Measurements from ENCODE around the gene UBAP2. TPM values are rescaled to one million over a fixed set of nuclear protein-coding genes. Genes with fewer than 3 reads are reported as not detected.

UBAP2 gene
- total RNA-seq, 1 experiment from 2014 or later, result 62.5 TPM

- TF ChIP-seq CTCF (conservative IDR thresholded peaks at IDR 0.05; ENCODE audit: low read depth, low read length) (no peak), EZH2 (IDR thresholded peaks at IDR 0.05; ENCODE audit: borderline replicate concordance, low read depth, low read length, poor library complexity, severe bottlenecking) (no peak)
- no TSS peak for BruUV-seq (replicated peaks)
- Histone ChIP-seq H3K9me3 (ENCODE audit: low read depth, low read length, poor library complexity, severe bottlenecking) (no peaks in the 10 kb centered on the region), H3K27ac (ENCODE audit: low read depth, low read length, poor library complexity, severe bottlenecking) (peak overlapping the region; percentile 22), H3K4me1 (ENCODE audit: insufficient read depth, low read length, poor library complexity, severe bottlenecking) (peaks cover 34% of the 10 kb centered on the region), H3K36me3 (ENCODE audit: insufficient read depth, low read length, poor library complexity, severe bottlenecking) (no peaks in the 10 kb centered on the region), H3K27me3 (replicated peaks; ENCODE audit: insufficient read depth, low read depth, low read length, poor library complexity) (no peaks in the 10 kb centered on the region), H3K4me3 (ENCODE audit: low read depth, low read length, poor library complexity, severe bottlenecking) (no peak overlapping the region)
- ChIA-PET CTCF (interaction anchor here (1.0 kb wide), 1 partner anchor 71 kb away, joined by 3 read pairs; no protein-coding TSS in a partner anchor), POLR2A (ENCODE audit: low non-redundant PET) (interaction anchor here (0.7 to 0.8 kb wide), 2 partner anchors 57 to 625 kb away, joined by 3 read pairs; no protein-coding TSS in a partner anchor)
- intact Hi-C loops (cut with micrococcal nuclease; ENCODE audit: unreplicated experiment), result no loop called here
- DNase-seq (ENCODE audit: low spot score), result peak; percentile 81
Observed at GRCh38 chr9:33884856-33885701, 163.6 kb downstream of the UBAP2 start.

GRCh38 chr9:33881635-33882034 lies 167.1 kb downstream of the UBAP2 start:
- intact Hi-C loops (cut with micrococcal nuclease; ENCODE audit: unreplicated experiment), result no loop called here
- BruUV-seq (replicated peaks), result no TSS peak
- Histone ChIP-seq H3K36me3 (ENCODE audit: insufficient read depth, low read length, poor library complexity, severe bottlenecking) (no peaks in the 10 kb centered on the region), H3K27ac (ENCODE audit: low read depth, low read length, poor library complexity, severe bottlenecking) (no peak overlapping the region), H3K4me3 (ENCODE audit: low read depth, low read length, poor library complexity, severe bottlenecking) (no peak overlapping the region), H3K4me1 (ENCODE audit: insufficient read depth, low read length, poor library complexity, severe bottlenecking) (peaks cover 37% of the 10 kb centered on the region), H3K9me3 (ENCODE audit: low read depth, low read length, poor library complexity, severe bottlenecking) (no peaks in the 10 kb centered on the region), H3K27me3 (replicated peaks; ENCODE audit: insufficient read depth, low read depth, low read length, poor library complexity) (no peaks in the 10 kb centered on the region)
- DNase-seq (ENCODE audit: low spot score), result no peak
- CTCF ChIA-PET, result no interaction called here
- POLR2A ChIA-PET (ENCODE audit: low non-redundant PET), result no interaction called here
- no peak for TF ChIP-seq EZH2 (IDR thresholded peaks at IDR 0.05; ENCODE audit: borderline replicate concordance, low read depth, low read length, poor library complexity, severe bottlenecking)
- no peak for TF ChIP-seq CTCF (conservative IDR thresholded peaks at IDR 0.05; ENCODE audit: low read depth, low read length)

GRCh38 chr9:33880211-33881089 lies 168.2 kb downstream of the UBAP2 start:
- Histone ChIP-seq H3K36me3 (ENCODE audit: insufficient read depth, low read length, poor library complexity, severe bottlenecking) (no peaks in the 10 kb centered on the region), H3K4me3 (ENCODE audit: low read depth, low read length, poor library complexity, severe bottlenecking) (no peak overlapping the region), H3K27ac (ENCODE audit: low read depth, low read length, poor library complexity, severe bottlenecking) (peak overlapping the region; percentile 15), H3K4me1 (ENCODE audit: insufficient read depth, low read length, poor library complexity, severe bottlenecking) (peaks cover 31% of the 10 kb centered on the region), H3K27me3 (replicated peaks; ENCODE audit: insufficient read depth, low read depth, low read length, poor library complexity) (no peaks in the 10 kb centered on the region), H3K9me3 (ENCODE audit: low read depth, low read length, poor library complexity, severe bottlenecking) (no peaks in the 10 kb centered on the region)
- ChIA-PET CTCF (interaction anchor here (0.6 kb wide), 1 partner anchor 66 kb away, joined by 3 read pairs; no protein-coding TSS in a partner anchor), POLR2A (ENCODE audit: low non-redundant PET) (no interaction called here)
- DNase-seq (ENCODE audit: low spot score), result peak; percentile 49
- intact Hi-C loops (cut with micrococcal nuclease; ENCODE audit: unreplicated experiment), result no loop called here
- no TSS peak for BruUV-seq (replicated peaks)
- no peak for TF ChIP-seq CTCF (conservative IDR thresholded peaks at IDR 0.05; ENCODE audit: low read depth, low read length)
- no peak for TF ChIP-seq EZH2 (IDR thresholded peaks at IDR 0.05; ENCODE audit: borderline replicate concordance, low read depth, low read length, poor library complexity, severe bottlenecking)
